K562 (cell line): ENCODE measurements around the gene PYGB. TPM values are rescaled to one million over a fixed set of nuclear protein-coding genes. Genes with fewer than 3 reads are reported as not detected.
A peak's percentile ranks its signal among the peaks of the same experiment; 100 is the strongest.

Experiments
- BRF1 ChIP-seq: IDR thresholded peaks from 3 replicates; pipeline ENCODE4 v1.6.1; 2011; ENCODE audit warnings: borderline replicate concordance, mild to moderate bottlenecking; ENCODE audit not compliant: insufficient read length; ENCODE audit errors: extremely low read depth
- CHD7 ChIP-seq: fragments of 200-600 bp; sonication (generic); IDR thresholded peaks from one replicate; pipeline ENCODE4 v1.6.1; 2012; ENCODE audit warnings: mild to moderate bottlenecking, low read depth, low read length, inconsistent platforms
- DACH1 ChIP-seq: fragments of 450-650 bp; IDR thresholded peaks from 2 replicates; pipeline ENCODE4 v1.6.1; 2018; ENCODE audit not compliant: partially characterized antibody
- E2F1 ChIP-seq: sonication (generic); formaldehyde crosslinking; IDR thresholded peaks from 2 replicates; pipeline ENCODE4 v1.8.1; 2023; ENCODE audit warnings: mild to moderate bottlenecking, missing genetic modification reagents, moderate library complexity
- HMGN3 ChIP-seq: IDR thresholded peaks from 2 replicates; pipeline ENCODE4 v1.6.1; 2011; ENCODE audit warnings: borderline replicate concordance, low read depth, mild to moderate bottlenecking, mixed read lengths, low read length; ENCODE audit not compliant: insufficient read length; ENCODE audit errors: extremely low read depth
- HOMEZ ChIP-seq: fragments of 250-450 bp; sonication (Bioruptor Pico); IDR thresholded peaks from 2 replicates; pipeline ENCODE4 v1.4.0; 2020; ENCODE audit warnings: mild to moderate bottlenecking, moderate library complexity
- NCOA6 ChIP-seq: fragments of 450-650 bp; IDR thresholded peaks from 2 replicates; pipeline ENCODE4 v1.6.1; 2017; ENCODE audit warnings: mild to moderate bottlenecking
- NCOR1 ChIP-seq: fragments of 450-650 bp; IDR thresholded peaks from 2 replicates; pipeline ENCODE4 v1.6.1; 2016; ENCODE audit warnings: mild to moderate bottlenecking, moderate library complexity
- VEZF1 ChIP-seq: fragments of 200-800 bp; sonication (Bioruptor generic); IDR thresholded peaks from 2 replicates; pipeline ENCODE4 v1.6.1; 2017; ENCODE audit warnings: missing genetic modification characterization, missing compliant biosample characterization
- ZNF384 ChIP-seq: IDR thresholded peaks from 2 replicates; pipeline ENCODE4 v1.6.1; 2012; ENCODE audit warnings: low read depth, low read length, improper control_type of control experiment
- ZNF764 ChIP-seq: fragments of 250-450 bp; sonication (Bioruptor Pico); IDR thresholded peaks from 2 replicates; pipeline ENCODE4 v1.4.0; 2020; ENCODE audit warnings: low read depth, mild to moderate bottlenecking, moderate library complexity
- polyA plus RNA-seq, 8 experiments: library from polyadenylated mRNA; depleted of rRNA in 4 of 8; stranded (reverse) in 5 of 8; unstranded in 3 of 8; fragments of >200 nt; fragmentation: Nextera tagmentation in 2 of 8; fragmentation: Illumina TruSeq in 1 of 8; extraction: Ambion mirVana in 2 of 8; extraction: Trizol in 1 of 8; gene quantifications; 2 replicates each; pipeline versions ENCODE4 v1.2.1 to v1.2.3, GENCODE V29; 2011 to 2014; ENCODE audit warnings: inconsistent platforms in 1 of 8, missing spikeins in 1 of 8
- total RNA-seq, 7 experiments: library from RNA; depleted of rRNA in 6 of 7; stranded (reverse); fragments of >200 nt in 6 of 7; fragmentation: Illumina TruSeq in 2 of 7; extraction: Trizol in 2 of 7; gene quantifications; 2 replicates each; pipeline versions ENCODE4 v1.2.1 to v1.2.3, GENCODE V29; 2011 to 2021; ENCODE audit warnings: low replicate concordance in 1 of 7

The PYGB gene
- total and polyA plus RNA-seq, 9 of the 15 experiments (the other 6 are each of a cell fraction or from before 2014, with no cell fraction given) = 0.34 to 18.0 (median 9.8) TPM

DNA sequence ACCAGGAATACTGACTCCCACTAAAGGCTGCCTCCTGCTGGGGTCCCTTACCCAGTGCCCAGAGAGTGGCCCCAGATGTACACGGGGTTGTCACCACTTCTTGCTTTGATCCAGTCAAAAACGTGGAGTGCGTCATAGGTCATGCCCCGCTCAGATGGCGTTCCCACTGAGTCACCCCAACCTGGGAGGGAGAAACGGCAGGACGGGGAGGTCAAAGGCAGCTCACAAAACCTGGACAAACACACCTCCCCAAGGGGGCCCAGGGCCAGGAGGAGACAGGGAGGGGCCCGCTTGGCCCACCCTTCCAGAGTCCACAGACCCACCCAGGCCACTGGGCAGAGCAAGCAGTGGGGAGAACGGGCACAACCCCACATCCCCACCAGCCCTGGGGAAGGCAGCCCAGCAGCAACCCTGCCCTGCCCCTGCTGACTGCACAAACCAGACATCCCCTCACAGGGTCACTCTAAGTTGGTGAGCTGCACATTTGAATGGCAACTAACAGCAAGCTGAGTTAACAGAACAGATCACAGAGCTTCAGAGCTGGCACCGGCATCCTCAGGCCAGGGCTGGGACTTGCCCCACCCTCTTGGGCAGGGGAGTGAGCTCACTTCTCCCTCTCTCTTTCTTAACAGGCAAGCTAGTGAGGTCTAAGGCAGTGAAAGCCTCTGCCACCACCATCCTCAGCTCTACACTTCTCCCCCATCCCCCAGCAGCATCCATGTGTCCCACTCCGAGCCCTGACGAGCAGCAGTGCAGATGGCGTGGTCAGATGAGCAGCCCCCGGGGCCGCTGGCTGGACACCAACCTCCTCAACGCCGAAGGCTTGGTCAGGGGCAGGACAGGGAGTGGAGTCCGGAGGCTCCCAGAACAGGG is 61.7 kb downstream of the PYGB start (continued):
- peak; percentile 71 for TF ChIP-seq VEZF1 (CRISPR knock-in tag)
- TF ChIP-seq E2F1 (CRISPR knock-in tag) = no peak
- no peak for TF ChIP-seq NCOR1
- peak; percentile 54 for TF ChIP-seq HMGN3
- TF ChIP-seq NCOA6 = no peak
- no peak for TF ChIP-seq CHD7
- no peak for TF ChIP-seq BRF1
- no peak for TF ChIP-seq ZNF384
- TF ChIP-seq DACH1 = no peak
- TF ChIP-seq HOMEZ = no peak
- no peak for TF ChIP-seq ZNF764 (CRISPR knock-in tag)
